Measurements from ENCODE around the gene CEMIP2. TPM values are rescaled to one million over a fixed set of nuclear protein-coding genes. Genes with fewer than 3 reads are reported as not detected.
"Not testable (repeated sequence)": the region's sequence is repeated elsewhere in the genome, so short reads cannot be mapped to it uniquely, and the experiment has no call there.

CEMIP2 gene
- total and polyA plus RNA-seq, 2 of the 13 experiments (the other 11 are each of a cell fraction or from before 2014, with no cell fraction given) = 94.3 to 128 TPM

DNA sequence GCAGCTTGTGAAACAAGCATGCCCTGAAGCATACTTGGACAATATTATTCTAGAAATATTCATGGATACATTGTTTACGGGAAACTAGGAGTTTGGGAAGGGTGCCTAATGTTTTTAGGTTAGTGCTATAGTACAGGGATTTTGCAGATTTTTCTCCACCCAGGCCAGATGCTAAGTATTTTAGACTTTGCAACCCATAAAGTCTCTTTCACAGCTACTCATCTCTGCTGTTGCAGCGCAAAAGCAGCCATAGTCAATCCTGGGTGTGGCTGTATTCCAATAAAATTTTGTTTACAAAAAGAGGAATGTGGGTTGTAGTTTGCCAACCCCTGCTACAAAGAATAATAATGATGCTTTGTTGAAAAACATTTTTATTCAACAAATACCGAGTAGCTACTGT is 106.2 kb downstream of the CEMIP2 start:
- no peak overlapping the region for H2AFZ ChIP-seq (ENCODE audit: low read length)
- 86% methylated on average over 3 of the region's 3 CpGs for WGBS (ENCODE audit: low lambda C conversion rate)
- ATAC-seq = no peak
- in situ Hi-C loops (cut with HindIII; ENCODE audit: extremely low pct_ligation_motif_present, low pct_unique_long_range_greater_than_20kb) = no loop called here
- no peaks in the 10 kb centered on the region for H3K79me2 ChIP-seq (ENCODE audit: insufficient read depth, low read length)
- no peak overlapping the region for H3K4me3 ChIP-seq (replicated peaks in 1 of 3; ENCODE audit: insufficient read depth in 1 of 3, low read depth in 2 of 3, low read length in 3 of 3)
- peaks cover 22% of the 10 kb centered on the region for H3K4me1 ChIP-seq (ENCODE audit: insufficient read depth, low read length)
- no peak for TF ChIP-seq PAX8 (CRISPR knock-in tag; IDR thresholded peaks at IDR 0.05; ENCODE audit: borderline replicate concordance)
- TF ChIP-seq, protein P1, sequence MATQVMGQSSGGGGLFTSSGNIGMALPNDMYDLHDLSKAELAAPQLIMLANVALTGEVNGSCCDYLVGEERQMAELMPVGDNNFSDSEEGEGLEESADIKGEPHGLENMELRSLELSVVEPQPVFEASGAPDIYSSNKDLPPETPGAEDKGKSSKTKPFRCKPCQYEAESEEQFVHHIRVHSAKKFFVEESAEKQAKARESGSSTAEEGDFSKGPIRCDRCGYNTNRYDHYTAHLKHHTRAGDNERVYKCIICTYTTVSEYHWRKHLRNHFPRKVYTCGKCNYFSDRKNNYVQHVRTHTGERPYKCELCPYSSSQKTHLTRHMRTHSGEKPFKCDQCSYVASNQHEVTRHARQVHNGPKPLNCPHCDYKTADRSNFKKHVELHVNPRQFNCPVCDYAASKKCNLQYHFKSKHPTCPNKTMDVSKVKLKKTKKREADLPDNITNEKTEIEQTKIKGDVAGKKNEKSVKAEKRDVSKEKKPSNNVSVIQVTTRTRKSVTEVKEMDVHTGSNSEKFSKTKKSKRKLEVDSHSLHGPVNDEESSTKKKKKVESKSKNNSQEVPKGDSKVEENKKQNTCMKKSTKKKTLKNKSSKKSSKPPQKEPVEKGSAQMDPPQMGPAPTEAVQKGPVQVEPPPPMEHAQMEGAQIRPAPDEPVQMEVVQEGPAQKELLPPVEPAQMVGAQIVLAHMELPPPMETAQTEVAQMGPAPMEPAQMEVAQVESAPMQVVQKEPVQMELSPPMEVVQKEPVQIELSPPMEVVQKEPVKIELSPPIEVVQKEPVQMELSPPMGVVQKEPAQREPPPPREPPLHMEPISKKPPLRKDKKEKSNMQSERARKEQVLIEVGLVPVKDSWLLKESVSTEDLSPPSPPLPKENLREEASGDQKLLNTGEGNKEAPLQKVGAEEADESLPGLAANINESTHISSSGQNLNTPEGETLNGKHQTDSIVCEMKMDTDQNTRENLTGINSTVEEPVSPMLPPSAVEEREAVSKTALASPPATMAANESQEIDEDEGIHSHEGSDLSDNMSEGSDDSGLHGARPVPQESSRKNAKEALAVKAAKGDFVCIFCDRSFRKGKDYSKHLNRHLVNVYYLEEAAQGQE (IDR thresholded peaks at IDR 0.05; ENCODE audit: borderline replicate concordance in 1 of 2, low read depth in 1 of 2, low read length in 2 of 2) = no peak
- TF ChIP-seq GLI4 (CRISPR knock-in tag; IDR thresholded peaks at IDR 0.05; ENCODE audit: borderline replicate concordance) = no peak
- TF ChIP-seq HNF4G (IDR thresholded peaks at IDR 0.05; ENCODE audit: borderline replicate concordance, low read depth, low read length) = no peak
- TF ChIP-seq HNF4G (CRISPR knock-in tag; IDR thresholded peaks at IDR 0.05; ENCODE audit: borderline replicate concordance, low read depth) = no peak
- H3K27me3 ChIP-seq (ENCODE audit: control insufficient read depth in 1 of 2, insufficient read depth in 2 of 2, low read length in 2 of 2) = no peaks in the 10 kb centered on the region
- POLR2A ChIA-PET = no interaction called here
- H3K9me3 ChIP-seq (ENCODE audit: low read length) = no peaks in the 10 kb centered on the region
- H3K4me2 ChIP-seq (ENCODE audit: low read depth, low read length) = no peak overlapping the region
- intact Hi-C loops (cut with micrococcal nuclease; ENCODE audit: unreplicated experiment) = no loop called here
- H3K9ac ChIP-seq (ENCODE audit: insufficient read depth, low read depth, low read length) = no peak overlapping the region
- no peaks in the 10 kb centered on the region for H3K36me3 ChIP-seq (replicated peaks in 1 of 2; ENCODE audit: control insufficient read depth in 1 of 2, insufficient read depth in 2 of 2, low read length in 2 of 2)
- DNase-seq (ENCODE audit: low spot score) = no peak
- CTCF ChIA-PET (ENCODE audit: low intra/inter-chr PET ratio, low total read pairs) = no interaction called here
- BruUV-seq (replicated peaks) = no TSS peak
- no peaks in the 10 kb centered on the region for H4K20me1 ChIP-seq (ENCODE audit: insufficient read depth, low read length)
- FAIRE-seq = no peak
- H3K27ac ChIP-seq (ENCODE audit: extremely low read length, insufficient read depth, low read length) = no peak overlapping the region

DNA sequence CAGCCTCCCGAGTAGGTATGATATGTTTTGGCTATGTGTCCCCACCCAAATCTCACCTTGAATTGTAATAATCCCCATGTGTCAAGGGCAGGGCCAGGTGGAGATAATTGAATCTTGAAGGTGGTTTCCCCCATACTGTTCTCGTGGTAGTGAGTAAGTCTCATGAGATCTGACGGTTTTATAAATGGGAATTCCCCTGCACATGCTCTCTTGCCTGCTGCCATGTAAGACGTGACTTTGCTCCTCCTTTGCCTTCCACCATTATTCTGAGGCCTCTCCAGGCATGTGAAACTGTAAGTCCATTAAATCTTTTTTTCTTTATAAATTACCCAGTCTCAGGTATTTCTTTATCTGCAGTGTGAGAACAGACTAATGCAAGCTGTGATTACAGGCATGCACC is 111.0 kb downstream of the CEMIP2 start:
- H3K9ac ChIP-seq (ENCODE audit: insufficient read depth, low read depth, low read length); DNase-seq (ENCODE audit: low spot score); intact Hi-C loops (cut with micrococcal nuclease; ENCODE audit: unreplicated experiment); POLR2A ChIA-PET; H3K36me3 ChIP-seq (replicated peaks in 1 of 2; ENCODE audit: control insufficient read depth in 1 of 2, insufficient read depth in 2 of 2, low read length in 2 of 2); BruUV-seq (replicated peaks); ATAC-seq; H2AFZ ChIP-seq (ENCODE audit: low read length); H3K4me2 ChIP-seq (ENCODE audit: low read depth, low read length); CTCF ChIA-PET (ENCODE audit: low intra/inter-chr PET ratio, low total read pairs); H3K27ac ChIP-seq (ENCODE audit: extremely low read length, insufficient read depth, low read length); FAIRE-seq; in situ Hi-C loops (cut with HindIII; ENCODE audit: extremely low pct_ligation_motif_present, low pct_unique_long_range_greater_than_20kb); H3K27me3 ChIP-seq (ENCODE audit: control insufficient read depth in 1 of 2, insufficient read depth in 2 of 2, low read length in 2 of 2); H3K9me3 ChIP-seq (ENCODE audit: low read length); H3K79me2 ChIP-seq (ENCODE audit: insufficient read depth, low read length); H3K4me3 ChIP-seq (replicated peaks in 1 of 3; ENCODE audit: insufficient read depth in 1 of 3, low read depth in 2 of 3, low read length in 3 of 3); H4K20me1 ChIP-seq (ENCODE audit: insufficient read depth, low read length): not testable (repeated sequence)
- H3K4me1 ChIP-seq (ENCODE audit: insufficient read depth, low read length) = peaks cover 21% of the 10 kb centered on the region
- 96% methylated on average over 4 of the region's 4 CpGs for WGBS (ENCODE audit: low lambda C conversion rate)
